HG03354 (cell line): Measurements from ENCODE around the gene CELA2A.
"Not testable (repeated sequence)": the region's sequence is repeated elsewhere in the genome, so short reads cannot be mapped to it uniquely, and the experiment has no call there.

Source experiments
- ATAC-seq: cut with Tn5 transposase; IDR thresholded peaks from one replicate; pipeline ENCODE4 v1.9.1; 2021; ENCODE audit warnings: mild to moderate bottlenecking; ENCODE audit not compliant: unreplicated experiment, poor library complexity, severe bottlenecking

The CELA2A gene

GRCh38 chr1:15424146-15424667 is 32.3 kb upstream of the CELA2A start:
- ATAC-seq = no peak

GRCh38 chr1:15424981-15425380 is 31.6 kb upstream of the CELA2A start:
- no peak for ATAC-seq

GRCh38 chr1:15425521-15425920 is 31.0 kb upstream of the CELA2A start:
- no peak for ATAC-seq

- ATAC-seq = no peak
Measured at GRCh38 chr1:15425958-15426357, 30.6 kb upstream of the CELA2A start.

GRCh38 chr1:15426492-15427279 is 29.8 kb upstream of the CELA2A start:
- no peak for ATAC-seq

- ATAC-seq = no peak
Measured at GRCh38 chr1:15427280-15427666, 29.3 kb upstream of the CELA2A start.

GRCh38 chr1:15428252-15428651 is 28.3 kb upstream of the CELA2A start:
- ATAC-seq = not testable (repeated sequence)

GRCh38 chr1:15428815-15429435 is 27.6 kb upstream of the CELA2A start:
- ATAC-seq = no peak

DNA sequence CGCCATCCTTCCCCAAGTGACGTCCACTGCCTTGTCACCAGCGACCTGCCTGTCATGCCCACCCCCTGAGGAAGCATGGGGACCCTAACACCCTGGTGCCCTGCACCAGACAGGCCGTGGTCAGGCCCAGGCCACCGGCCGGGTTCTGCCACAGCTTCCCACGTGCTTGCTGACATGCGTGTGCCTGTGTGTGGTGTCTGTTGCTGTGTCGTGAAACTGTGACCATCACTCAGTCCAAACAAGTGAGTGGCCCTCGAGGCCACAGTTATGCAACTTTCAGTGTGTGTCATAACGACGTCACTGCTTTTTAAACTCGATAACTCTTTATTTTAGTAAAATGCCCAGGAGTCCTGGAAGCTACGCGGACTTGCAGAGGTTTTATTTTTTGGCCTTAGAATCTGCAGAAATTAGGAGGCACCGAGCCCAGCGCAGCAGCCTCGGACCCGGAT is 26.8 kb upstream of the CELA2A start:
- ATAC-seq = no peak

DNA sequence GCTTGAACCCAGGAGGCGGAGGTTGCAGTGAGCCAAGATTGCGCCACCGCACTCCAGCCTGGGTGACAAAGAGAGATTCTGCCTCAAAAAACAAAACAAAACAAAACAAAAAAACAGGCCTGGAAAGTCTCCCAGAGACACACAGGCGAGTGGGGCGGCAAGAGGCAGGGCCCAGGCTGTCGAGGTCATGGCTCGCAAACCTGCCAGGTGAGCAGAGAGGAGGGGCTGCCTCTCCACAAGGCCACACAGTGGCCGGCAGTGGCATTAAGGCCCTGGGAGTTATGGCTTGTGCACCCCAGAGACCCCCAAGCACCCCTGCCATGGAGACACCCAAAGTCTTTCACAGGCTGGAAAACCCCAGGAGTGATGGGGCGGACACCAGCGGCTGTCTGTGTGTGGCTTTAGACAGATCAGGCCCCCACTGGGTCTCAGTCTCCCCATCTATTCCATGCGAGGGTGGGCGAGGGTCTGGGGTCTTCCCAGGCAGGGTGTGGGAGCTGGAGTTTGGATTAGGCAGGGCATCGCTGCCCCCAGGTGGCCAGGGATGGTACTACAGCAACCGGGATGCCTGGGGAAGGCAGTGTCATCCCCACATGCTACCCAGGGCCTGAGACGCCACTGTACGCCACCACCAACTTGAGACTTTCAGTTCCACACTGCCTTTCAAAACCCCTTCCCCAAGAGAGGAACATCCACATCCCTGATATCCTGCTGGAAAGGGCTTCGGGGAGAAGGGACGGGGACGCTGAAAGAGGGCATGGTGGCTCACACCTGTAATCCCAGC is 25.6 kb upstream of the CELA2A start:
- ATAC-seq = no peak

DNA sequence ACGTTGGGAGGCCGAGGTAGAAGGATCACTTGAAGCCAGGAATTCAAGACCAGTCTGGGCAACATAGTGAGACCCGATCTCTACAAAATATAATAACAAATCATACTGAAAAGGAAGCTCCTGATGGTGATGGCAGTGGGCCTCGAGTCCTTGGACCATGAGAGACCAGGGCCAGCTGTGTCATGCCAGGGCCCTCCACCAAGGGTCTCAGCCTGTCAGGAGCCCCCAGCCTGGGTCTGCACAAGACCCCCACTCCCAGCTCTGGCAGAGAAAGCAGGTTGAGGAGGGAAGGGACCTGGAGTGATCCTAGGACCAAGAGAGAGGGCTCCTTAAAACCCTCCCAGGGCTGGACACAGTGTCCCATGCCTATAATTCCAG is 25.0 kb upstream of the CELA2A start:
- ATAC-seq = no peak

- no peak for ATAC-seq
Measured at GRCh38 chr1:15432324-15432723, 24.2 kb upstream of the CELA2A start.

DNA sequence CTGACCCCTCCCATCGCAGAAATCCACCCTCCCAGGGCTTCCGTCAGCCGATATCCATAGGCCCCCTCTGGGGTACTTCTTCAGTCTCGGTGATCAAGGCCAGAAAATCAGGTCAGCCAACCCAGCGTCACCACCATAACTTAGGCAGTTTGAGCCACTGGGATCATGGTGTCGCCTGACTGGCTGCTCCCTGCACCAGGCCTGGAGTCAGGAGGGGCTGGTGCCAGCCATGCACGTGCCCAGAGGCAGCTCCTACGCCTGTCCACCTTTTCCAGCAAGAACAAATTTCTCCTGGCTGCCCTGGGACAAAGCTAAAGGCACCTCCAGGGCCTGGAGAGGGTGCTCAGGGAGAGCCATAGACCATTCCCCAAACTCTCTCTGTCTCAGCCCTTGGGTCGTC is 23.1 kb upstream of the CELA2A start:
- no peak for ATAC-seq

DNA sequence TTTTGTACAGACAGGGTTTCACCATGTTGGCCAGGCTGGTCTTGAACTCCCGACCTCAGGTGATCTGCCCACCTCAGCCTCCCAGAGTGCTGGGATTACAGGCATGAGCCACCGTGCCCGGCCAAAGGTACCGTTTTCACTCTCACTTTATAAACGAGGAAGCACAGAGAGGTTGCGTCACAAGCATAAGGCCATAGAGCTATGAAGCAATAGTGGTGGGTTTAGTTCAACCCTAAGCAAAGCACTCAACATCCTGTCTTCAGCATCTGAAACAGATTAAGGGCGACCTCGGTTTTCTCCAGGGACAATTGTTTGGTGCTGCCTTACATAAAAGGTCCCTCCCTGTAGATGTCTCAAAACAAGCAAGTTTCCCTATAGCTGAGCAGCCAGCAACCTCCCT is 21.8 kb upstream of the CELA2A start:
- not testable (repeated sequence) for ATAC-seq

DNA sequence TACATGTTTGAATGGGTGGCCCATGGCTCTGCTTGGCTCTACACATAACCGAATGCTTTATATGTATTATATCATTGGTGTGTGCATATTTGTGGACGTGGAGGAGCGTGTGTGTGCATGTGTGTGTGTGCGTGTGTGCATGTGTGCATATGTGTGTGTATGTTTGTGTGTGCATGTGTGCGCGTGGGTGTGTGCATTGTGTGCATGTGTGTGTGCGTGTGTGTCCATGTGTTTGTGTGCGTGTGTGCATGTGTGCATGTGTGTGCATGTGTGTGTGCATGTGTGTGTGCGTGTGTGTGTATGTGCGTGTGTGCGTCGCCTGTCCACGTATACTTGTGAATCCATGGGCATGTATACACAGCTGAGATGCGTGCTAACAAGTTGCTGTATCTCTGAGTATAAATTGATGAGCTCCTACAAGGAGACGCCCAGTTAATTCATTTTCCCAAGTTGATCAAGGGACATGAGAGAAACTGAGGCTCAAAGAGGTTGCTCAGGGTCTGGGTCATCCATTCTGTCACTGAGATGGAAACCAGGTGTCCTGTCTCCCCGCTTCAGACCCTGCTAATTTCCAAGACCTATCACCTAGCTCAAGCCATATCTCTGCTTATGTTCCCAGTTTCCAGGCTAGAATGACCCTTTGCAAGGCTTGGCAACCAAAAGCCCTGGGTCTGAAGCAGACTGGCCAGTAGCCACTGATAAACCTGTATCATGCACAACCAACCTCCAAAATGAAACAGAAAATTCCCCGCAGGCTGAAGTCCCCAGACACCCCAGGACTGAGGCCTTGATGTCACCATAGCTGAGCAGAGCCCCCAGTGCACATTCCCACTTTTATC is 21.1 kb upstream of the CELA2A start:
- no peak for ATAC-seq

DNA sequence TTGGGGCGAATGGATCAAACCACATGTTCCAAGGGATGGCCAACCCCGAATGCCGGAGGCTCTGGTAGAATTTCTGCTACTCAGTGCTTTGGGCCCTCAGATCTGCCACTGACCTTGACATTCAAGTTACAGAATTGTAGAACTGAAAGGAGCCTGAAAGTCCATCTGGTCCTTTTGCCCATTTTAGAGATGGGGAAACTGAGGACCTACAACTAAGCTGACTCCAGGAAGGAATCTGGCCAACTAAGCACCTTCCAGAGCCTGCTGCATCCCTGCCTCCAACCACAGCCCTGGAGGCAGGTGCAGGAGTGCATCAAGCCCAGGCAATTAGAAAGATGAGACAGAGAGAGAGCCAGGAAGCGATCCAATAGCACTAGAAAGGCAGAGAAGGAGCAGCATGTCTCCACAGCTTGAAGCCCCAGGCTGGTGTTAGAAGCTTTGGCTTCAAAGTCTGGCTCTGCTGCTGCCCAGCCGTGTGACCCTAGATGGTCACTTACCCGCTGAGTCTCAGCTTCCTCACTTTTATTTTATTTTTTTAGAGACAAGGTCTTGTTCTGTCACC is 19.6 kb upstream of the CELA2A start:
- no peak for ATAC-seq

GRCh38 chr1:15439325-15439724 is 17.2 kb upstream of the CELA2A start:
- no peak for ATAC-seq

- ATAC-seq = no peak
Measured at GRCh38 chr1:15440357-15440756, 16.2 kb upstream of the CELA2A start.

DNA sequence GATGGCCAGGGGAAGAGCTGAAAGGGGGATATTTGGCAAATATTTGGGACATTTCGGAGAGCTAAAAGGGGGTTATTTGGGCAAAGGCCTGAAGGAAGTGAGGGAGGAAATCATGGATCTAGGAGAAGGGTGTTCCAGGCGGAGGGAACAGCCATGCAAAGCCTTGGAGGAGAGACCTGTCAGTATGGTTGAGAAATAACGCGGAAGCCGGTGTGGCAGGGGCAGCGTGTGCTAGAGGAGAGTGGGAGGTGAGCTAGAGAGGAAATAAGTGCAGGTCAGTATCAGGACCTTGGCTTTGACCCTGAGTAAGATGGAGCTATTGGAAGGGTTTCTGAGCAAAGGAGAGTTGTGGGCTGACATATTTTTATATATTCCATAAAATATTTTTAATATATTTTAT is 15.3 kb upstream of the CELA2A start:
- no peak for ATAC-seq
